NOMO-1 (cell line): ENCODE data around the gene SPAST.
A peak's percentile ranks its signal among the peaks of the same experiment; 100 is the strongest.
"Not testable (repeated sequence)": the region's sequence is repeated elsewhere in the genome, so short reads cannot be mapped to it uniquely, and the experiment has no call there.

Source experiments
- DNase-seq, 2 experiments: peaks; one replicate each; lab custom pipeline; 2025; ENCODE audit not compliant: unreplicated experiment in 2 of 2; lab: John Stamatoyannopoulos, UW

The SPAST gene

GRCh38 chr2:32119161-32119560 is 55.8 kb downstream of the SPAST start:
- DNase-seq: no peak

- DNase-seq: no peak
Measured at GRCh38 chr2:32124660-32125059, 61.3 kb downstream of the SPAST start.

GRCh38 chr2:32128636-32129035 is 65.3 kb downstream of the SPAST start:
- no peak for DNase-seq

- no peak for DNase-seq
Measured at GRCh38 chr2:32129086-32129485, 65.7 kb downstream of the SPAST start.

GRCh38 chr2:32135409-32135808 is 72.1 kb downstream of the SPAST start:
- DNase-seq: peak; percentile 1 to 45

- no peak for DNase-seq
Measured at GRCh38 chr2:32136097-32136496, 72.7 kb downstream of the SPAST start.

GRCh38 chr2:32151544-32151943 is 88.2 kb downstream of the SPAST start:
- DNase-seq: not testable (repeated sequence)

GRCh38 chr2:32159678-32160077 is 96.3 kb downstream of the SPAST start:
- DNase-seq: no peak

- DNase-seq: no peak
Measured at GRCh38 chr2:32161296-32161695, 97.9 kb downstream of the SPAST start.

- not testable (repeated sequence) for DNase-seq
Measured at GRCh38 chr2:32164254-32164653, 100.9 kb downstream of the SPAST start.

GRCh38 chr2:32165027-32165347 is 101.6 kb downstream of the SPAST start:
- DNase-seq: peak in 1 of 2 experiments; percentile 1

GRCh38 chr2:32166115-32166574 is 102.8 kb downstream of the SPAST start:
- DNase-seq: peak in 1 of 2 experiments; percentile 7

- no peak for DNase-seq
Measured at GRCh38 chr2:32168513-32168912, 105.2 kb downstream of the SPAST start.

- no peak for DNase-seq
Measured at GRCh38 chr2:32172870-32173269, 109.5 kb downstream of the SPAST start.

- DNase-seq: no peak
Measured at GRCh38 chr2:32182667-32183066, 119.3 kb downstream of the SPAST start.

GRCh38 chr2:32189011-32189410 is 125.7 kb downstream of the SPAST start:
- DNase-seq: no peak

GRCh38 chr2:32192418-32192817 is 129.1 kb downstream of the SPAST start:
- no peak for DNase-seq

- DNase-seq: no peak
Measured at GRCh38 chr2:32200814-32201213, 137.5 kb downstream of the SPAST start.

- DNase-seq: not testable (repeated sequence)
Measured at GRCh38 chr2:32203428-32203827, 140.1 kb downstream of the SPAST start.
